PFSK-1 (cell line): ENCODE measurements around the gene NCAN.

Experiments used
- FOXP2 ChIP-seq: optimal IDR thresholded peaks from 2 replicates; pipeline ENCODE3; 2011; ENCODE audit warnings: borderline replicate concordance, control low read depth, inconsistent platforms; ENCODE audit not compliant: insufficient read depth; ENCODE audit errors: extremely low read length, extremely low read depth
- POLR2AphosphoS5 ChIP-seq: IDR thresholded peaks from 2 replicates; pipeline ENCODE4 v1.6.1; 2012; ENCODE audit warnings: low read depth, mild to moderate bottlenecking, control low read depth, low read length, moderate library complexity
- REST ChIP-seq, 2 experiments: IDR thresholded peaks; 2 replicates each; pipeline versions ENCODE4 v1.6.1 to v1.8.0; 2011 to 2012; ENCODE audit warnings: low read depth in 2 of 2, low read length in 2 of 2, control low read depth in 1 of 2, inconsistent platforms in 1 of 2, mild to moderate bottlenecking in 1 of 2, moderate library complexity in 1 of 2; ENCODE audit not compliant: insufficient read depth in 1 of 2
- SIN3A ChIP-seq: IDR thresholded peaks from 2 replicates; pipeline ENCODE4 v1.6.1; 2012; ENCODE audit warnings: mild to moderate bottlenecking, low read length, moderate library complexity, borderline replicate concordance; ENCODE audit not compliant: insufficient read depth
- TAF1 ChIP-seq: IDR thresholded peaks from 2 replicates; pipeline ENCODE4 v1.6.1; 2012; ENCODE audit warnings: low read length, control low read depth, borderline replicate concordance; ENCODE audit not compliant: insufficient read depth

- TF ChIP-seq POLR2AphosphoS5 (no peak), TAF1 (no peak), SIN3A (no peak), REST (IDR thresholded peaks at IDR 0.05; ENCODE audit: insufficient read depth in 1 of 2, low read depth in 2 of 2, low read length in 2 of 2) (no peak; a peak in 1 of 4 replicates), FOXP2 (no peak)
These were observed 2.4 kb downstream of the NCAN start for GRCh38 chr19:19214159-19214490.
